Keratinocyte (primary cell): ENCODE measurements around the gene SECTM1. TPM values are rescaled to one million over a fixed set of nuclear protein-coding genes. Genes with fewer than 3 reads are reported as not detected.

Source experiments
- DNase-seq: peaks from one replicate; pipeline ENCODE4 v3.0.0-alpha.2; 2011; ENCODE audit warnings: low read depth, missing footprints, low spot score
- FAIRE-seq: peaks from 2 replicates; lab custom pipeline; 2011; peaks lifted over from hg19 to GRCh38; lab: Jason Lieb, UNC
- H2AFZ ChIP-seq: 2 replicates; pipeline ENCODE4 v1.6.0; 2012; ENCODE audit warnings: low read length, control low read depth, inconsistent platforms; ENCODE audit not compliant: control insufficient read depth
- H3K27ac ChIP-seq: 2 replicates; pipeline ENCODE4 v1.5.1; 2011; ENCODE audit warnings: low read length; ENCODE audit not compliant: control insufficient read depth, insufficient read depth
- H3K27me3 ChIP-seq: 3 replicates; pipeline ENCODE4 v1.6.0; 2011; ENCODE audit warnings: low read length; ENCODE audit not compliant: control insufficient read depth, insufficient read depth; ENCODE audit errors: extremely low read depth
- H3K36me3 ChIP-seq, 2 experiments: 2 replicates in 1 of 2; 3 replicates in 1 of 2; pipeline ENCODE4 v1.5.1; 2011; ENCODE audit warnings: low read length in 2 of 2, mild to moderate bottlenecking in 1 of 2; ENCODE audit not compliant: control insufficient read depth in 2 of 2, insufficient read depth in 2 of 2; ENCODE audit errors: extremely low read depth in 1 of 2
- H3K4me1 ChIP-seq: 3 replicates; pipeline ENCODE4 v1.5.1; 2011; ENCODE audit warnings: low read length; ENCODE audit not compliant: control insufficient read depth, insufficient read depth; ENCODE audit errors: extremely low read depth
- H3K4me2 ChIP-seq: 3 replicates; pipeline ENCODE4 v1.6.0; 2011; ENCODE audit warnings: low read depth, low read length; ENCODE audit not compliant: control insufficient read depth, insufficient read depth; ENCODE audit errors: extremely low read depth
- H3K4me3 ChIP-seq, 3 experiments: fragments of 200-600 bp in 1 of 3; sonication (generic) in 1 of 3; 2 replicates in 2 of 3; 3 replicates in 1 of 3; pipeline ENCODE4 v1.5.1; 2011 to 2016; ENCODE audit warnings: low read length in 3 of 3, mild to moderate bottlenecking in 3 of 3, control low read depth in 2 of 3, inconsistent platforms in 1 of 3, low read depth in 1 of 3, mixed read lengths in 1 of 3, mixed run types in 1 of 3, moderate library complexity in 1 of 3; ENCODE audit not compliant: control insufficient read depth in 2 of 3, insufficient read depth in 2 of 3; ENCODE audit errors: extremely low read depth in 1 of 3
- H3K79me2 ChIP-seq: 2 replicates; pipeline ENCODE4 v1.6.0; 2012; ENCODE audit warnings: low read length; ENCODE audit not compliant: control insufficient read depth, insufficient read depth
- H3K9ac ChIP-seq: 3 replicates; pipeline ENCODE4 v1.6.0; 2011; ENCODE audit warnings: low read length; ENCODE audit not compliant: control insufficient read depth, insufficient read depth; ENCODE audit errors: extremely low read depth
- H3K9me1 ChIP-seq: 3 replicates; pipeline ENCODE4 v1.6.0; 2011; ENCODE audit warnings: low read length; ENCODE audit not compliant: control insufficient read depth, insufficient read depth; ENCODE audit errors: extremely low read depth
- H3K9me3 ChIP-seq: 2 replicates; pipeline ENCODE4 v1.5.1; 2012; ENCODE audit warnings: low read depth, low read length; ENCODE audit not compliant: control insufficient read depth
- H4K20me1 ChIP-seq: 3 replicates; pipeline ENCODE4 v1.6.0; 2011; ENCODE audit warnings: low read length; ENCODE audit not compliant: control insufficient read depth, insufficient read depth; ENCODE audit errors: extremely low read depth
- EZH2 ChIP-seq: IDR thresholded peaks from one replicate; pipeline ENCODE4 v1.6.1; 2012; ENCODE audit warnings: inconsistent platforms, mild to moderate bottlenecking, low read length, moderate library complexity
- dilution Hi-C: fragments of 300-500 bp; cut with MboI; formaldehyde crosslinking; loops from one replicate; pipeline ENCODE4 v1.7.0; 2020; ENCODE audit warnings: low sequenced_read_pairs; ENCODE audit not compliant: extremely low pct_ligation_motif_present
- polyA plus RNA-seq, 5 experiments: library from polyadenylated mRNA; depleted of rRNA in 3 of 5; stranded (reverse) in 3 of 5; stranded (forward) in 1 of 5; unstranded in 1 of 5; fragments of >200 nt; gene quantifications; 1 replicate in 1 of 5; 2 replicates in 3 of 5; 3 replicates in 1 of 5; pipeline versions ENCODE4 v1.2.1 to v1.2.3, GENCODE V29; 2011 to 2012; ENCODE audit warnings: missing spikeins in 2 of 5, low read depth in 1 of 5, low replicate concordance in 1 of 5
- TF ChIP-seq, protein P1 (sequence below), 3 experiments: IDR thresholded peaks in 1 of 3; conservative IDR thresholded peaks in 1 of 3; optimal IDR thresholded peaks in 1 of 3; 2 replicates in 2 of 3; 3 replicates in 1 of 3; pipeline versions ENCODE3 to v1.5.1; 2011; ENCODE audit warnings: low read length in 3 of 3, mild to moderate bottlenecking in 3 of 3, moderate library complexity in 2 of 3, control low read depth in 1 of 3, inconsistent platforms in 1 of 3; ENCODE audit not compliant: insufficient read depth in 2 of 3; ENCODE audit errors: extremely low read depth in 1 of 3

Gene SECTM1
- polyA plus RNA-seq, 1 donor (not counting 4 experiments of a cell fraction or from before 2014, with no cell fraction given): 2.0 TPM

DNA sequence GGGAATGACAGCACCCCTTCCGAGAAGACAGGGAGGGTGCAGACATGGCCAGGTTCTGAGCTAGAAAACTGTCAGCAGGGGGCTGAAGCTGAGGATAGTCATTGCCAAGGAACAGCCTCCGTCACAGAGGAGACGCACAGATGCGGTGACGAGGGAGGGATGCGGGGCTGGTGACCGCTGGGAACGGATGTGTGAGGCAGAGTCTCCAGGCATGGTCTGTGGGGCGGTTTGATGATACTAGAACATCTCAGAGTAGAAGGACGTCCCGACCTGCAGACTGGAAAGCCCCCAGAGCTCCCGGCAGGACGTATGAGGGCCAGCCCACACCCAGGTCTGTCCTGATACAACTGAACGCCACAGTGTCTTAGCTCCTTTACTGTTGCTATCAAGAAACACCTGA lies 58.2 kb downstream of the SECTM1 start:
- DNase-seq (no peak), FAIRE-seq (no peak)
- Histone ChIP-seq H3K4me2 (no peak overlapping the region), H3K9ac (no peak overlapping the region), H3K79me2 (peaks cover 28% of the 10 kb centered on the region), H3K4me3 (no peak overlapping the region), H3K9me3 (no peaks in the 10 kb centered on the region), H4K20me1 (peaks cover 16% of the 10 kb centered on the region), H3K27ac (no peak overlapping the region), H2AFZ (no peak overlapping the region), H3K36me3 (peaks cover 2 to 16% of the 10 kb centered on the region in 2 experiments), H3K9me1 (peaks cover 5% of the 10 kb centered on the region), H3K4me1 (peaks cover 15% of the 10 kb centered on the region), H3K27me3 (no peaks in the 10 kb centered on the region)
- TF ChIP-seq, protein P1, sequence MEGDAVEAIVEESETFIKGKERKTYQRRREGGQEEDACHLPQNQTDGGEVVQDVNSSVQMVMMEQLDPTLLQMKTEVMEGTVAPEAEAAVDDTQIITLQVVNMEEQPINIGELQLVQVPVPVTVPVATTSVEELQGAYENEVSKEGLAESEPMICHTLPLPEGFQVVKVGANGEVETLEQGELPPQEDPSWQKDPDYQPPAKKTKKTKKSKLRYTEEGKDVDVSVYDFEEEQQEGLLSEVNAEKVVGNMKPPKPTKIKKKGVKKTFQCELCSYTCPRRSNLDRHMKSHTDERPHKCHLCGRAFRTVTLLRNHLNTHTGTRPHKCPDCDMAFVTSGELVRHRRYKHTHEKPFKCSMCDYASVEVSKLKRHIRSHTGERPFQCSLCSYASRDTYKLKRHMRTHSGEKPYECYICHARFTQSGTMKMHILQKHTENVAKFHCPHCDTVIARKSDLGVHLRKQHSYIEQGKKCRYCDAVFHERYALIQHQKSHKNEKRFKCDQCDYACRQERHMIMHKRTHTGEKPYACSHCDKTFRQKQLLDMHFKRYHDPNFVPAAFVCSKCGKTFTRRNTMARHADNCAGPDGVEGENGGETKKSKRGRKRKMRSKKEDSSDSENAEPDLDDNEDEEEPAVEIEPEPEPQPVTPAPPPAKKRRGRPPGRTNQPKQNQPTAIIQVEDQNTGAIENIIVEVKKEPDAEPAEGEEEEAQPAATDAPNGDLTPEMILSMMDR (optimal IDR thresholded peaks at IDR 0.05 in 1 of 3, IDR thresholded peaks at IDR 0.05 in 1 of 3, conservative IDR thresholded peaks at IDR 0.05 in 1 of 3; ENCODE audit: extremely low read depth in 1 of 3, insufficient read depth in 2 of 3, low read length in 3 of 3): no peak
- TF ChIP-seq EZH2: no peak
- dilution Hi-C loops: no loop called here

DNA sequence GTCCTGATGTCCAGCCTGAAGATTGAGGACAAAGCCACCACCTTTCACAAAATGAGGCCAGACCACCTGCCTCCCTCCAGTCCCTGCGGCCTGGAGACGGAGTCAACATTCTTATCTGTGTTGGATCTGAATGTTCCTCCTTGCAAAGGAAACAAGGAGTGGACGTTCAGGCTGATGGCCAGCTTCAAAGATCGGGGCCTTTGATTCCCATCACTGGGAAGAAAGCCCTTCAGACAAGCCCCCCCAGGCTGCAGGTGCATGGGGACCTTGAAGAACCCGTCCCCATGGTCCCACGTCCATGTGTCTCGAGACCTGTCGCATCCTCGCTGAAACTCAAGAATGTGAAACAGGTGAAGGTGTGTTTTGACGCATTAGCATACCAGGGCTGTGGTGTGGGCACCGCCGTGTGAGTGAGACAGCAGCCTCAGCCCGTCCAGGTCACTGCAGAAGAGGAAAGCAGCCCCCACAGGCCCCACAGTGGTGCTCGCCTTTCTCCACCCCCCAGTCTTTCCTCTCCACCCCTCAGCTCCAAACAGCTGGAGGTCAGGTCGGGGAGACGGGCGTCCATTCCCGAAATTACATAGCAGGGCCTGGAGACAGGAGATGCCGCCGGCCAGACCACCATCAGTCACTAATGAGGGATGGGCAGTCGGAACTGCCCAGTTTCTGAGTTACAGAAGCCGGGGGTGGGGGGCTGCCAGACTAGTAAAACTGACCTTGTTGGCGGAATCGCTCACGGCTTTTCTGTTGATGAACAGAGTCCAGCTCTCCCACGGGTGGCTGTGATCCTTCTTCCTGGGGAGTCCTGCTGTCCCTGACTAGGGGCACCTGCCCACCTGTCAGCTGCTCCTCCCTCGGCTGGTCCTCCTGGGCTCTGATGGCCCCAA lies 59.2 kb downstream of the SECTM1 start:
- DNase-seq (no peak), FAIRE-seq (no peak)
- Histone ChIP-seq H3K9me3 (no peaks in the 10 kb centered on the region), H3K79me2 (peaks cover 38% of the 10 kb centered on the region), H3K4me1 (peaks cover 19% of the 10 kb centered on the region), H3K36me3 (peaks cover 6 to 25% of the 10 kb centered on the region in 2 experiments), H3K27ac (no peak overlapping the region), H3K4me2 (peak overlapping the region; percentile 76), H3K9ac (peak overlapping the region; percentile 45), H3K9me1 (peaks cover 7% of the 10 kb centered on the region), H4K20me1 (peaks cover 26% of the 10 kb centered on the region), H2AFZ (peak overlapping the region; percentile 79), H3K4me3 (peak overlapping the region; percentile 41 to 89 (median 80)), H3K27me3 (no peaks in the 10 kb centered on the region)
- dilution Hi-C loops: no loop called here
- TF ChIP-seq, protein P1 (optimal IDR thresholded peaks at IDR 0.05 in 1 of 3, IDR thresholded peaks at IDR 0.05 in 1 of 3, conservative IDR thresholded peaks at IDR 0.05 in 1 of 3; ENCODE audit: extremely low read depth in 1 of 3, insufficient read depth in 2 of 3, low read length in 3 of 3): no peak
- TF ChIP-seq EZH2: no peak
